Lung (tissue), 12 donors: ENCODE measurements around the gene BCAN. TPM values are rescaled to one million over a fixed set of nuclear protein-coding genes. Genes with fewer than 3 reads are reported as not detected.

Experiments
- ATAC-seq: fragments of 200-7000 bp; cut with Tn5 transposase; one replicate; pipeline ENCODE4 v1.9.1; 2020; ENCODE audit warnings: moderate number of reproducible peaks; ENCODE audit not compliant: insufficient read depth, low FRiP score
- DNase-seq, 3 donors: peaks; one replicate each; pipeline ENCODE4 v3.0.0-alpha.2; 2013 to 2017
- H3K27ac ChIP-seq, 2 donors: one replicate each; pipeline ENCODE4 v1.5.1; 2013; ENCODE audit warnings: mild to moderate bottlenecking in 2 of 2, moderate library complexity in 2 of 2, control low read depth in 1 of 2, inconsistent platforms in 1 of 2, low read depth in 1 of 2, low read length in 1 of 2
- H3K27me3 ChIP-seq, 3 donors: one replicate each; pipeline ENCODE4 v1.5.1; 2013; ENCODE audit warnings: low read length in 2 of 3; ENCODE audit not compliant: control insufficient read depth in 3 of 3, insufficient read depth in 3 of 3
- H3K36me3 ChIP-seq, 4 donors: one replicate each; pipeline ENCODE4 v1.5.1; 2013; ENCODE audit warnings: low read length in 4 of 4, mild to moderate bottlenecking in 1 of 4, moderate library complexity in 1 of 4; ENCODE audit not compliant: control insufficient read depth in 4 of 4, insufficient read depth in 4 of 4
- H3K4me1 ChIP-seq, 5 donors: one replicate each; pipeline ENCODE4 v1.5.1; 2013; ENCODE audit warnings: low read length in 5 of 5, mild to moderate bottlenecking in 2 of 5, moderate library complexity in 1 of 5; ENCODE audit not compliant: control insufficient read depth in 5 of 5, insufficient read depth in 5 of 5
- H3K4me3 ChIP-seq: one replicate; pipeline ENCODE4 v1.5.1; 2013; ENCODE audit warnings: mild to moderate bottlenecking, control low read depth, moderate library complexity
- H3K9ac ChIP-seq, 2 donors: one replicate each; pipeline ENCODE4 v1.5.1; 2013; ENCODE audit warnings: low read length in 2 of 2, control low read depth in 1 of 2; ENCODE audit not compliant: insufficient read depth in 1 of 2
- H3K9me3 ChIP-seq, 4 donors: one replicate each; pipeline ENCODE4 v1.5.1; 2013; ENCODE audit warnings: low read length in 3 of 4, mild to moderate bottlenecking in 1 of 4, moderate library complexity in 1 of 4; ENCODE audit not compliant: control insufficient read depth in 4 of 4, insufficient read depth in 3 of 4
- CTCF ChIP-seq: IDR thresholded peaks from 2 replicates; pipeline ENCODE4 v1.5.1; 2012; ENCODE audit warnings: mild to moderate bottlenecking; ENCODE audit errors: control extremely low read depth, extremely low read depth
- WGBS, 2 donors: extraction: QIAGEN DNeasy Blood & Tissue Kit; methylation state at CpG; one replicate each; pipeline ENCODE4 v1.1.7; 2013; 5-methylcytosine and 5-hydroxymethylcytosine counted together
- polyA plus RNA-seq, 2 donors: library from polyadenylated mRNA; stranded (reverse); fragments of 200-250 nt; gene quantifications; one replicate each; pipeline ENCODE4 v1.2.1, GENCODE V29; 2013
- total RNA-seq, 2 donors: library from RNA; depleted of rRNA in 1 of 2; stranded (reverse); fragments of >200 nt in 1 of 2; gene quantifications; one replicate each; pipeline ENCODE4 v1.2.1, GENCODE V29; 2014 to 2021
- donor health status: control.
- donor health status: control.
- donor health status: Bipolar disorder and iron deficiency.
- donor health status: healthy.
- donor health status: DM: yes; HTN: yes; CAD: no.

The BCAN gene
- total and polyA plus RNA-seq, 4 donors = 0.05 to 1.1 (median 0.12) TPM

- no peaks in the 10 kb centered on the region for H3K9me3 ChIP-seq
- peaks cover 0 to 78% (median 17%) of the 10 kb centered on the region in 5 donors for H3K4me1 ChIP-seq
- no peak overlapping the region for H3K4me3 ChIP-seq
- DNase-seq (peak; percentile 44 to 77 (median 61)), ATAC-seq (no peak)
- H3K9ac ChIP-seq = no peak overlapping the region
- H3K27ac ChIP-seq = no peak overlapping the region
- 67 to 68% methylated on average over 7 to 8 of the region's 8 CpGs for WGBS, 2 donors
- peaks cover 0 to 4% (median 0%) of the 10 kb centered on the region in 3 donors for H3K27me3 ChIP-seq
- TF ChIP-seq CTCF = no peak
- peaks cover 0 to 4% (median 0%) of the 10 kb centered on the region in 4 donors for H3K36me3 ChIP-seq
Measured at GRCh38 chr1:156707417-156708217, 65.7 kb downstream of the BCAN start.

GRCh38 chr1:156708218-156708661, 66.3 kb downstream of the BCAN start:
- peaks cover 0 to 4% (median 0%) of the 10 kb centered on the region in 4 donors for H3K36me3 ChIP-seq
- H3K9ac ChIP-seq = no peak overlapping the region
- no peak overlapping the region for H3K4me3 ChIP-seq
- peaks cover 0 to 4% (median 0%) of the 10 kb centered on the region in 3 donors for H3K27me3 ChIP-seq
- 62 to 71% methylated on average over 4 of the region's 4 CpGs for WGBS, 2 donors
- peaks cover 0 to 76% (median 17%) of the 10 kb centered on the region in 5 donors for H3K4me1 ChIP-seq
- no peaks in the 10 kb centered on the region for H3K9me3 ChIP-seq
- ATAC-seq (no peak), DNase-seq (no peak)
- no peak for TF ChIP-seq CTCF
- no peak overlapping the region for H3K27ac ChIP-seq

- TF ChIP-seq CTCF = no peak
- ATAC-seq (no peak), DNase-seq (no peak)
- Histone ChIP-seq H3K9me3 (no peaks in the 10 kb centered on the region), H3K9ac (no peak overlapping the region), H3K27ac (no peak overlapping the region), H3K36me3 (peaks cover 0 to 4% (median 0%) of the 10 kb centered on the region in 4 donors), H3K4me3 (no peak overlapping the region), H3K27me3 (peaks cover 0 to 3% (median 0%) of the 10 kb centered on the region in 3 donors), H3K4me1 (peaks cover 0 to 68% (median 17%) of the 10 kb centered on the region in 5 donors)
- 83 to 94% methylated on average over 4 of the region's 4 CpGs for WGBS, 2 donors
Measured at GRCh38 chr1:156709031-156709430, 67.1 kb downstream of the BCAN start.

Other genes starting within 250 kb of the BCAN start
- 10 to 100 TPM; 23.0 to 52.5 TPM for gene MEF2D, start 141.3 kb upstream of the BCAN start, total RNA-seq
- 10 to 100 TPM; 23.0 to 23.3 TPM for gene MEF2D, start 141.3 kb upstream of the BCAN start, polyA plus RNA-seq
- 1 to 10 TPM; 1.0 to 3.4 TPM for gene IQGAP3, start 69.6 kb upstream of the BCAN start, total RNA-seq
- 1 to 10 TPM in 1 of 2 donors, under 1 TPM in 1; 0.42 to 1.3 TPM for gene IQGAP3, start 69.6 kb upstream of the BCAN start, polyA plus RNA-seq
- gene TTC24, start 62.4 kb upstream of the BCAN start, total RNA-seq = under 1 TPM in 1 of 2 donors, not detected in 1; 0.23 TPM
- gene TTC24, start 62.4 kb upstream of the BCAN start, polyA plus RNA-seq = under 1 TPM; 0.12 to 0.31 TPM
- gene NAXE, start 50.3 kb upstream of the BCAN start, total RNA-seq = 10 to 100 TPM; 38.1 to 95.8 TPM
- 10 to 100 TPM; 74.1 to 83.5 TPM for gene NAXE, start 50.3 kb upstream of the BCAN start, polyA plus RNA-seq
- gene GPATCH4, start 40.6 kb upstream of the BCAN start, total RNA-seq = 10 to 100 TPM; 11.9 to 30.6 TPM
- 10 to 100 TPM; 18.6 to 34.3 TPM for gene GPATCH4, start 40.6 kb upstream of the BCAN start, polyA plus RNA-seq
- gene HAPLN2, start 22.7 kb upstream of the BCAN start, total RNA-seq = under 1 TPM in 1 of 2 donors, not detected in 1; 0.18 TPM
- under 1 TPM; 0.24 to 0.31 TPM for gene HAPLN2, start 22.7 kb upstream of the BCAN start, polyA plus RNA-seq
- 10 to 100 TPM; 37.3 to 57.4 TPM for gene NES, start 35.3 kb downstream of the BCAN start, total RNA-seq
- gene NES, start 35.3 kb downstream of the BCAN start, polyA plus RNA-seq = 10 to 100 TPM; 17.6 to 31.1 TPM
- gene CRABP2, start 63.5 kb downstream of the BCAN start, total RNA-seq = 10 to 100 TPM in 1 of 2 donors, 1 to 10 TPM in 1; 5.8 to 13.6 TPM
- gene CRABP2, start 63.5 kb downstream of the BCAN start, polyA plus RNA-seq = 1 to 10 TPM; 1.3 to 4.0 TPM
- 10 to 100 TPM; 24.4 to 34.9 TPM for gene METTL25B, start 86.4 kb downstream of the BCAN start, total RNA-seq
- 10 to 100 TPM; 28.3 to 42.6 TPM for gene METTL25B, start 86.4 kb downstream of the BCAN start, polyA plus RNA-seq
- gene ISG20L2, start 86.6 kb downstream of the BCAN start, total RNA-seq = 10 to 100 TPM; 11.3 to 26.3 TPM
- 10 to 100 TPM in 1 of 2 donors, 1 to 10 TPM in 1; 9.3 to 24.2 TPM for gene ISG20L2, start 86.6 kb downstream of the BCAN start, polyA plus RNA-seq
- 10 to 100 TPM; 26.7 to 65.4 TPM for gene MRPL24, start 99.0 kb downstream of the BCAN start, total RNA-seq
- gene MRPL24, start 99.0 kb downstream of the BCAN start, polyA plus RNA-seq = 100 to 1,000 TPM in 1 of 2 donors, 10 to 100 TPM in 1; 93.6 to 120 TPM
- 100 to 1,000 TPM; 184 to 187 TPM for gene HDGF, start 109.6 kb downstream of the BCAN start, total RNA-seq
- gene HDGF, start 109.6 kb downstream of the BCAN start, polyA plus RNA-seq = 100 to 1,000 TPM; 104 to 226 TPM
- gene PRCC, start 125.4 kb downstream of the BCAN start, total RNA-seq = 10 to 100 TPM; 38.5 to 52.7 TPM
- 10 to 100 TPM; 36.2 to 40.0 TPM for gene PRCC, start 125.4 kb downstream of the BCAN start, polyA plus RNA-seq
- 1 to 10 TPM; 1.6 to 2.4 TPM for gene SH2D2A, start 174.7 kb downstream of the BCAN start, total RNA-seq
- gene SH2D2A, start 174.7 kb downstream of the BCAN start, polyA plus RNA-seq = 1 to 10 TPM; 1.1 to 3.0 TPM
- gene INSRR, start 217.0 kb downstream of the BCAN start, total RNA-seq = not detected
- not detected for gene INSRR, start 217.0 kb downstream of the BCAN start, polyA plus RNA-seq
- gene NTRK1, start 218.7 kb downstream of the BCAN start, total RNA-seq = under 1 TPM in 1 of 2 donors, not detected in 1; 0.61 TPM
- under 1 TPM; 0.15 to 0.24 TPM for gene NTRK1, start 218.7 kb downstream of the BCAN start, polyA plus RNA-seq